DOHH2 (cell line): ENCODE measurements around the gene RAD51B.

Experiments
- H3F3A ChIP-seq: fragments of 200-600 bp; sonication (generic), shearing (Covaris generic); 2 replicates; pipeline ENCODE4 v1.6.0; 2016; ENCODE audit warnings: antibody characterized with exemption, mild to moderate bottlenecking; ENCODE audit not compliant: control insufficient read depth, insufficient read depth
- H3K27ac ChIP-seq: fragments of 200-600 bp; sonication (generic); 2 replicates; pipeline ENCODE4 v1.5.1; 2014; ENCODE audit warnings: low read depth, mild to moderate bottlenecking, low read length, moderate library complexity
- H3K27me3 ChIP-seq: fragments of 200-600 bp; sonication (generic); 2 replicates; pipeline ENCODE4 v1.6.1; 2014; ENCODE audit warnings: mild to moderate bottlenecking, low read length, mixed read lengths; ENCODE audit not compliant: control insufficient read depth
- H3K36me3 ChIP-seq: fragments of 200-600 bp; sonication (generic); 2 replicates; pipeline ENCODE4 v1.6.1; 2014; ENCODE audit warnings: mild to moderate bottlenecking, low read length, moderate library complexity, mixed read lengths; ENCODE audit not compliant: control insufficient read depth
- H3K4me1 ChIP-seq: fragments of 200-600 bp; sonication (generic); 2 replicates; pipeline ENCODE4 v1.6.1; 2014; ENCODE audit warnings: mild to moderate bottlenecking, low read length, mixed read lengths; ENCODE audit not compliant: control insufficient read depth
- H3K4me2 ChIP-seq: fragments of 200-600 bp; sonication (generic); 2 replicates; pipeline ENCODE4 v1.6.0; 2014; ENCODE audit warnings: mild to moderate bottlenecking, low read length, moderate library complexity
- H3K4me3 ChIP-seq: fragments of 200-600 bp; sonication (generic); 2 replicates; pipeline ENCODE4 v1.5.1; 2014; ENCODE audit warnings: mild to moderate bottlenecking, low read length, mixed read lengths
- H3K79me2 ChIP-seq: fragments of 200-600 bp; sonication (generic); 2 replicates; pipeline ENCODE4 v1.6.1; 2014; ENCODE audit warnings: mild to moderate bottlenecking, low read length, mixed read lengths; ENCODE audit not compliant: control insufficient read depth
- H3K9me2 ChIP-seq: fragments of 200-600 bp; sonication (generic); replicated peaks from 2 replicates; pipeline ENCODE4 v1.6.1; 2014; ENCODE audit warnings: mild to moderate bottlenecking, low read length, mixed read lengths; ENCODE audit not compliant: control insufficient read depth
- H3K9me3 ChIP-seq: fragments of 200-600 bp; sonication (generic); 2 replicates; pipeline ENCODE4 v1.6.1; 2014; ENCODE audit warnings: antibody characterized with exemption, low read length, mixed read lengths; ENCODE audit not compliant: control insufficient read depth, insufficient read depth
- H4K20me1 ChIP-seq: fragments of 200-600 bp; sonication (generic); 2 replicates; pipeline ENCODE4 v1.6.0; 2014; ENCODE audit warnings: low read depth, mild to moderate bottlenecking, antibody characterized with exemption, low read length, moderate library complexity; ENCODE audit not compliant: control insufficient read depth, insufficient read depth
- CTCF ChIP-seq: fragments of 200-600 bp; sonication (generic); IDR thresholded peaks from one replicate; pipeline ENCODE4 v1.5.1; 2014; ENCODE audit warnings: antibody characterized with exemption, mild to moderate bottlenecking, low read depth, low read length; ENCODE audit not compliant: poor library complexity, severe bottlenecking
- EZH2phosphoT487 ChIP-seq: fragments of 200-600 bp; sonication (generic); IDR thresholded peaks from 2 replicates; pipeline ENCODE4 v1.6.1; 2017; ENCODE audit warnings: borderline replicate concordance, mild to moderate bottlenecking, antibody characterized with exemption, low read length, moderate library complexity, mixed read lengths

The RAD51B gene

DNA sequence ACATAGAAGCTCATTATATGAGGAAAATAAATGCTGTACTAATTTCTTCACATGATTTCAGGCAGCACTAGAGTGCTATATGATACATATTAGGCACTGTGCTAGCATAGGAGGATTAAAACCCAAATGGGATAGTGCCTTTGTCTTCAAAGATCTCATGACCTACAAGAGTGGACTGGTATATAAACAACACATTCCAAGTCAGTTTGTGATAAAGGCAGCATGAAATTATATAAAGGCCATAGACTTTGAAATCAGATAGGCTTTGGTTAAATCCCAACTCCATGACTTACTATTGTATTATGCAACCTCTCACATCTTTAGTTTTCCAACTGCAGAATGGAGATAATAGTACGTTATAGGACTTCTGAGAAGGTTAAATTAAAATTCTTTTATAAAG is 179.7 kb downstream of the RAD51B start:
- Histone ChIP-seq H3F3A (no peaks in the 10 kb centered on the region), H3K27ac (no peak overlapping the region)

DNA sequence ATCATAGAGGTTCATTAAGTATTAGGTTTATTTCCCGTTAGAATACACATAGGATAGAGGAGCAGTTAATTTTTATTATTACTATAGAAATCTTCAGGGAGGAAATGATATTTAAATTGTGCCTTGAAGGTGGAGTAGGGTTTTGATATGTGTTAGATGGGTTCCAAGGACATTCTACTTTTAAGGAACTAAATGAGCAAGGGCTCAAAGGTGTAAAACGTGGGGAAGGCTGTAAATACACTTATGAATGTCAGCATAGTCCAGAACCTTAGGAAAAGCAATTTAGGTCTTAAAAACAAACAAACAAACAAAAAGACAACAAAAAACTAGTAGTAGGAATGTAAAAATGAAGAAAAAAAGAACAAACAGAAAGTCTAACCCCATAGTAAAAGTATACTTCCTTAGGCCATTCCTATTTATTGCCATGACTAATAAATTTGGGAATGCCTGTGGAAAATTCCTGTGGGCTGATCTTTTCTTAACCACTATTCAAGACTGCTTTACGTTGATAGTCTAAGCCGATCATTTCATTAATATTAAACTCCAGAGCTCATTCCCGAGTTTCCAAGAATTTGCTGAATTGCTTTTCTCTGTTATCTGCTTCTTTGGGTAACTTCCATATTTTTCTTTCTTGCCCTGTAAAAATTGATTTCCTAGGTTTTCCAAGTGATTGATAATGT is 180.3 kb downstream of the RAD51B start:
- Histone ChIP-seq H3K9me3 (0 out of 2 replicates have a peak, but pooled peaks cover 4% of the 10 kb centered on the region), H3K4me2 (no peak overlapping the region), H4K20me1 (no peaks in the 10 kb centered on the region), H3K27ac (no peak overlapping the region), H3K4me1 (peaks cover 16% of the 10 kb centered on the region), H3K27me3 (no peaks in the 10 kb centered on the region), H3F3A (no peaks in the 10 kb centered on the region), H3K4me3 (no peak overlapping the region), H3K79me2 (no peaks in the 10 kb centered on the region; the same call in 1 of the 2 replicates), H3K36me3 (no peaks in the 10 kb centered on the region), H3K9me2 (no peaks in the 10 kb centered on the region)
- TF ChIP-seq EZH2phosphoT487 (no peak), CTCF (no peak)

More for the DNA sequence above, 179.7 kb downstream of the RAD51B start:
- Histone ChIP-seq H4K20me1 (no peaks in the 10 kb centered on the region), H3K9me2 (no peaks in the 10 kb centered on the region), H3K4me1 (peaks cover 16% of the 10 kb centered on the region), H3K4me2 (no peak overlapping the region), H3K36me3 (no peaks in the 10 kb centered on the region), H3K27me3 (no peaks in the 10 kb centered on the region), H3K9me3 (0 out of 2 replicates have a peak, but pooled peaks cover 4% of the 10 kb centered on the region), H3K4me3 (no peak overlapping the region), H3K79me2 (no peaks in the 10 kb centered on the region; the same call in 1 of the 2 replicates)
- TF ChIP-seq CTCF, result no peak

DNA sequence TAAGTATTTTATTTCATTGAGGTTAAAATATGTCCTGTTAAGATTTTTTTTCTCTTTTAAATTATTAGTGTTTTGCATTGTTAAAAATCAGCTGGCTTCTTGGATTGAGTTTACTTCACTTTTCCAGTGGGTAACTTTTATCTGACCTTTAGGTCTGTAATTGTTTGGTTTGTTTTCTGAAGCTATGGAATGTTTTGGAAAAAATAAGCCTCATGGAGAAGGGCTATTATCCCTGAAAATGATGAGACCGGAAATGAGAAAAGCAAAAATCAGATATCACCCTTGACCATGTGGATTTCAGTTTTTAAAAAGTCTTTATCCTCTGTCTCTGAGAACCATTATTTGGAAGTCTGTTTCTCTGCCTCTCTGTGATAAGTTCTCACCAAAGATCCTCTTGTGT is 180.9 kb downstream of the RAD51B start:
- H3K4me1 ChIP-seq, result peaks cover 22% of the 10 kb centered on the region
- TF ChIP-seq CTCF (no peak), EZH2phosphoT487 (no peak)
- H3K9me3 ChIP-seq, result 0 out of 2 replicates have a peak, but pooled peaks cover 4% of the 10 kb centered on the region
- H3K4me3 ChIP-seq, result no peak overlapping the region
- H4K20me1 ChIP-seq, result no peaks in the 10 kb centered on the region
- no peaks in the 10 kb centered on the region for H3F3A ChIP-seq
- H3K79me2 ChIP-seq, result peaks cover 2% of the 10 kb centered on the region; the same call in 1 of the 2 replicates
- no peak overlapping the region for H3K27ac ChIP-seq
- no peak overlapping the region for H3K4me2 ChIP-seq
- no peaks in the 10 kb centered on the region for H3K9me2 ChIP-seq
- no peaks in the 10 kb centered on the region for H3K36me3 ChIP-seq
- no peaks in the 10 kb centered on the region for H3K27me3 ChIP-seq
